ENCODE data around the gene PPIF.
A peak's percentile ranks its signal among the peaks of the same experiment; 100 is the strongest.

PPIF gene

DNA sequence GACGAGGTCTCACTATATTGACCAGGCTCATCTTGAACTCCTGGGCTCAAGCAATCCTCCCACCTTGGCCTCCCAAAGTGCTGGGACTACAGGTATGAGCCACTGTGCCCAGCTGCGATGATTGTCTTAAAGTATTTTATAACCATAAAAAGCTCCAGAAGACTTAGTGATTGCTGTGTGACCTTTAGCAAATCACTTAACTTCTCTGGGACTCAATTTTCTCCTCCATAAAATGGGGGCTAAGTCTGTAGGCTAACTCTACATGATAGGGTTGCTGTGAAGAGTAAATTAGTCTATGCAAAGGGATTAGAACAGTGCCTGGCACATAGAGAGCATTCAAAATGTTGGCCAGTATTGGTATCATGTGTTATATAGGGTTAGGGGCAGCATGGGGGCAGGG, 42.8 kb downstream of the PPIF start:
- DNase-seq: no peak

DNA sequence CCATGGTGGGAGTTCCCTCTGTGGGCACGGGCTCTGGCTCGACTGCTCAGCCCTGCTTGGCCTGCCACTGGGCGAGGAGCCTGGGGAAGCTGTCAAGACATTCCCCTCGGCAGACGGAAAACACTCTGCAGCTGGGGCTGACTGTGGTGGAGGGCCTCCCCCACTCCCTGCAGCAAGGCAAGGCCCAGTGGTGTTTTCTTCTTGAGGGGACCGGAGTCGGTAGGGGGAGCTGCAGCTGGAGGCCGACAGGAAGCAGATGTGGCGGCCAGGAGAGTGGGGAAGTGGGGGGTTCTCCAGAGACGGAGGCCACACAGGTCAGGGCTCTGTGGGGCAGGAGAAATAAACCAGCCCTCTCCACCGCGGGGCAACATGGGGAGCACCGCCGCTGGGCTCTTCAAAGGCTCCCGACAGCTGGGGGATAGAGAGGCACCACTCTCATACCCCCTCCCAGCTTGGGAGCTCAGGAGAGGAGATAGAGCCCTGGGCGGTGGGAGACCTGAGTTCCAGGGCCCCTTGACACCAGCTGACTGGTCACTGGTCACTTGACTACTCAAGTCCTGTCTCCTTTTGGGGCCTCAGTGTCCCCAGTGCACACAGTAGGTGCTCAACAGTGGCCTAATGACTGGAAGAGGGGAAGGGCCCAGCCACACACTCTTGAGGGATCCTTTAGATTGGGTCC, 43.4 kb downstream of the PPIF start:
- no peak for DNase-seq

DNA sequence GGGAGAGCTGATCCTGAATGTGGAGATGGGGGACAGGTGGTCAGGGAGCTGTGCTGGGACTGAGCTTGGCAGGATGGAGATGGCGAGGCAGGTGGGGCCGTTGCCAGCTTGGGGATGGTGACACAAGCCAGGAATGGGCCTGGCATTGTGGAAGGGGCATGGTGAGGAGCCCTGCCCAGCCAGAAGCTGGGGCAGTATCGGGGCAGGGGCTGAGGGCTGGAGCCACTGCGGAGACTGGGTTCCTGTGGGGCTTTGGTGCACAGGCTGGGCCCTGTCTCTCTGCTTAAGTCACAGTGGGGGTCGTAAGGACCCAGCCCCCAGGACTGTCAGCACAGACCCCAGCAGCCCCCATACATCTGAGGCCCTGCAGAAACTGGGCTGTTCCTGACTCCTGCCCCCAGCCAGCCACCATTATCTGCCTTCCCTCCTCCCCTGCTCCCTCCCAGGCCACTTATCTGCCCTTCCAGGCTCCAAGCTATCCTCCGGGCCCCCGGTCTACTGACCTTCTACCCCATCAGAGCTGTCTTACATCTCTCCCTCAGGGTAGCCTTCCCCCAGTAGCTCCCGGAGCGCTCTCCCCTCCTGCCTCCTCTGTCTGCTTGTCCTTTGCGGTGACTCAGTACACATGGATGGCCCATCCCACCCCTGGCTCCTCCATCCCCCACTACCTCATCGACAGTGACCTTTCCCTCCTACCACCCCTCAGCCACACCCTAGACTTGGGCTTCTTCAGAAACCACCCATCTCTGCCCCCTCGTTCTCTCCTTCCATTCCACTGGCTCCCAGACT, 44.2 kb downstream of the PPIF start:
- DNase-seq: no peak

DNA sequence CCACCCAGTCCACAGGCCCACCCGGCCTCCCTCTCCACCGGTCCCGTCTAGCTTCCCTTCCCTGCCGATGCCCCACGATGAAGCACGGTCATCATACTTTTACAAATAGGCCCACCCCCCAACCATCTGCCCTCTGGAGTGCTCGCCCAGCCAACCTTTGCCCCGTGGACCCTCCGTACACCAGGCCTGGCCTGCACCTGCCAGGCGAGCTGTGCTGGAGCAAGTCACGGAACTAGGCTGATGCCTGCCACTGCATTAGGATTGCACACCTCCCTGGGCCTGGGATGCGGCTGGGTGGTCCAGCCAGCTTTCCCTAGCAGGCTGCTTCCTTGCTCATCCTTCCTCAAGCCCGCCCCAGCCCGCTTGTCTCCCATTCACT, 44.7 kb downstream of the PPIF start:
- no peak for DNase-seq

DNA sequence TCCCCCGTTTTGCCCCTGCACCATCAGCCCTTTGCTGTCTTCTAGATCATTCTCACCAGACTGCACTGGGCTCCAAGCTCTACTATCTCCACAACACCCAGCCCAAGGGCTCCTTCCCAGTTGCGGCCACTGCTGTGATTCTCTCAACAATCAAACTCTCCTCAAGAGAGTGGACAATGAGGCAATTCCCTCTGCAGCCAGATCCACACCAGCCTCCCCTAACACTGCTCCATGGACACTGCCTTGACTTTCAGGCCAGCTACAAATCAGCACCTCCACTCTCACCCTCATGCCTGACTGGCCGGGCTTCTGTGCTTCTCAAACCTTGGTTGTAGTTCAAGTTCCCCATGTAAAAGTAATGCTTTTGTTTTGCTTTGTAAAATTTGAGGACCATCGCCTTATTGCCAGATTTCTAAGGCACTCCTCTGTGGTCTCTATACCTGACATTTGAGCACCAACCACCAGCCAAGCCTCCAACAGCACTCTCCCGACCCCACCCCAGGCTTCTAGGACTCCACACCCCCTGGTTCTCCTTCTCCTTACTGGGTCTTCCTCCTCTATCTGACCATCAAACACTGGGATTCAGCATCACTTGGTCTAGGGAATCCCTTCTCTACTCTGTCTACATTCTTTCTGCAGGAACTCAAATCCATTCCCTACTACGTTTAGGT, 45.4 kb downstream of the PPIF start:
- no peak for DNase-seq

DNA sequence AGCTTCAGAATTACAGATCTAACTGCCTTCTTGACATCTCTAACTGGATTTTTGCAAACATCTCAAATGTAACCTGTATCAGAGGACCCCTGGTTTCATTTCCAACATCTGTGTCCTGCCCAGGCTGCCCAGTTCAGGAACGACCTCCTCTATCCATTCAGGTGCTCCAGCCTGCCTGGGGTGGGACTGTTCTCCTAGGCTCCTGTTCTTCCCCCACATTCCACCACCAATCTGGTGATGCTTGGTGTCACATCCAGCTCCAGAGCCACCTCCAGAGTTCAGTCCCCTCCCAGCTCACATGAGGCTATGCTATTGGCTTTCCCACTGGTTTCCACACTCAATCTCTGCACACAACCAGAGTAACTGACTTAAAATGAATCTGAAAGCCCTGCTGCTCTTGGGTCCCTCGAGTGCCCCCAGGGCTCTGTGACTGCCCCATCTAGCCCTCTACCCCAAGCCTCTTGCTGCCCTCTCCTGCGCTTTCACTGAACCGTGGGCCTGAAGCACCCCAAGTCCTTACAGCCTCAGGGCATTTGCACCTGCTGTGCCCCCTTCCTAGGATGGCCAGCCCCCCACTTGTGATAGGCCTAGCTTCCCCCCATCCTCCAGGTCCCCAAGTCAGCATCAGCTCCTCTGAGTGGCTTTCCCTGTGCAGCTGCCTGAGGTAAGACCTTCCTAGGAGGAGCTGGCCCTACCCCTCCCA, 46.1 kb downstream of the PPIF start:
- DNase-seq: no peak

DNA sequence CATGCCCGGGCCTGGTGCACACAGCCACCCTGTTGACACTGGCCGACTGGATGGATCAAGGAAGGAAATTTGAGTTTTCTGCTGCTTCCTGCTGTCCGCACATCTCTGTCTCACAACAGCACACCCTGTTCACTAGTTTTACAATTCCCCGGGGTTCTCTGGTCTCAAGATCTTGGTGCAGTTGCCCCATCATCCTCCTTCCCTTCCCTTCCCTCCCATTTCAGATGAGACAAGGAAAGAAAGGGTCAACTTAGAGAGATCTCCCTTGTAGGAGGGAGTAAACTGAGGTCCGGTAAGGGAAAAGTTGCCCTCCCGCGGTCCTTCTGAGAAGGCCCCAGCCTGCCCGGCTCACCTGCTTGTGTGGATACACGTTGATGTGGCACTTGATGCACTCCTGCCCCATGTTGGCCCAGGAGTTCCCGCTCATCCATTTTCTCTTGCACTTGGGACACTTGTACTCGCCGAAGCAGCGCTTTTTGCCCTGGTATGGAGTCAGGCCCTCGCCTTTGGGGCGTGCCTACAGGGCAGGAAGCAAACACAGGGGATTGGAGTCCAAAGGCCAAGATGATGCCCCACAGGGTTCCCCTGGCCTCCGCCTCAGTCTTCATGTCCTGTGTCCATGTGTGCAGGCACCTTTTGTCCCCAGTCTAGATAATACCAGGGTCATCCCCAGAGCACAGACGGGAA, 46.8 kb downstream of the PPIF start:
- no peak for DNase-seq

DNA sequence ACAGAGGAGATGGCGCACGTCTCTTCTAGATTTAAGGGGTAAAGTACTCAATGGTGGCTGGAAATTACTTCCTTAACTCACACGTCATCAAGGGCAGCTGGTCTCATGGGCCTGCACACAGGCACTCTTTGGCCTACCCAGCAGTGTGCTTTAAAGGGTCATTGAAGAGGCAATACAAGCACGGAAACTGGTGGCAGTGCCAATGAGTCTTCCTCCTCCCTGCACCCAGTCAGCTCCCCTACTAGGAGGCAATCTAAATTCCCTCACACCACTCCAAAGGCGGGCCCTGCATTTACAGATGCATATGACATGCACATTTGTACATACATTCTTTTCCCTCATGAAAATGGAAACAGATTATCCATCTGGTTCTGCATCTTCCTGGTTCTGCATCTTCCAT, 47.4 kb downstream of the PPIF start:
- no peak for DNase-seq

DNA sequence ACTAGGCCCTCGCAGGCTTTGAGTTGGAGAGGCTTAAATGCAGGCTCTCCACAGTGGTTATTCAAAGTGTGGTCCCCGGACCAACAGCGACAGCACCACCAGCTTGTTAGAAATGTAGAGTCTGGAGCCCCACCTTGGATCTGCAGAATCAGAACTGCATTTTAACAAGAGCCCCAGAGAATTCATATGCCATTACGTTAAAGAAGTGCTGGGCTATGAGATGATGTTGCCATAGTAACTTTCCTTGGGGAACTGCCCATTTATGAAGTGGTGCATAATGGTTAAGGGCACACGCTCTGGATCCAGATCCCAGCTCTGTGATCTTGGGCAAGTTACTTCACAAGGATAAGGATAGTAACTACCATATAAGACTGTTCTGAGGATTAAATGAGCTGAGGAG, 49.3 kb downstream of the PPIF start:
- DNase-seq: no peak

DNA sequence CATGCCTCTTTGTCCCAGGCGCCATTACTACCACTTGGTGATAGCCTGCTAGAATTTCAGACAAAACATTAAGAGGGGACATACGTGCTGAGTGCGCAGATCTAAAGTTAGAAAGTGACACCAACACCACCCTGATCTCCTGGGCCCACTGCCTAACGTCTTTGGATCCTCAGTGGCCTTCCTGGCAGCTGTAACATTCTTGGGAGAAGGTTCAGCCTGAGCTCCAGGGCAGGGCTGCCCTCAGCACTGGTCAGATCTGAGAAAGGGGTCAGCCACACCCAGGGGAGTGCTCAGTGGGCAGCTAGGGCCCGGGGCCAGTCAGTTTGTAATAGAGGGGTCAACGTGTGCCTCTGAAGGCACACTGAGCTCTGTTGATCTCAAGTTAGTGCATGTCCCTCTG, 49.8 kb downstream of the PPIF start:
- no peak for DNase-seq

DNA sequence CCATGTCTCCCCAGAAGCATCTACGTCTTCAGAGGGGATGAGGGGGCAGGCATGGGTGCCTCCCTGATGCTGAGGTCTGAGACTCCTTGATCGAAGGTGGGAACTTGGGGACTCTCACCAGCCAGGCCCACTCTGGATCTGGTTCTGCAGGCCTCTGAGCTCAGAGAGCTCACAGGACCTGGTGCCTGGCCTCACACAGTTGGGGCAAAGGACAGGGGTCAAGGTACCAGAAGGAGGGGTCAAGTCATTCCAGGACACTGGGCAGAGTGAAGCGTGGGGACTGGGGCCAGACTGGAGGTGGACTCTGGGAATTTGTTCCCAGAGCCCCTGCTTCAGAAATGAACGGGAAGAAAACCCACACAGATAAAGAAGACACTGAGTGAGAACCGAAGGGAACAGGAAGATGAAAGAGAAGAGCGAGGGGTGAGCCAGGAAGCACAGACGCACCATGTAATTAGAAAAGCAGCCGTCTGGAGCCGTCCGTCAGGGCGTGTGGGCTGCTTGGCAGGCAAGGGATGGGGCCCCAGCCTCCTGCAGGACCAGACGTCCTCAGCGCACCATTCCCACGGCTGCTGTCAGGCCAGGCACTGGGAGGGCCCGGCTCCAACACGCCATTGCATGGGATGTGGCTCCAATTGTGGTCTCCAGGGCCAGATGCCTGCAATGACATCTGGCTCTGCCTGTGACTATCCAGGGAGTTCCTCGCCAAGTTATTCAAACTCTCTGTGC, 50.5 kb downstream of the PPIF start:
- no peak for DNase-seq

DNA sequence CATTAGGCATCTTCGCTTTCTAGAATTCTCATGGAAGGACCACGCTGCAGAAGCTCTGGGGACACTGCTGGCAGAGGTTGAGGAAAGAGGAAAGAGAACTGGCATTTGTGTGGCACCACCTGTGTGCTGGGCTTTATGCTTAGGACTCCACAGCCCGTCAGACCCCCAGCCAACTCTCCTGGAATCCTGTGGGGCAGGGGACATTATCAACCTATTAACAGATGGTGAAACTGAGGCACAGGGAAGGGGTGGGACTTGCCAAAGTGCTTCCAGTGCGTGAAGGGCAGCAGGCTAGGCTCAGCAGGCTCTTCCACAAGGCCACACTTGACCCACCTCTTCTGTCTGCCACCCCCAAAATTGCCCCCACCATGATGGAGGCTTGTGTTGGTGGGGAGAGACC, 51.4 kb downstream of the PPIF start:
- no peak for DNase-seq

DNA sequence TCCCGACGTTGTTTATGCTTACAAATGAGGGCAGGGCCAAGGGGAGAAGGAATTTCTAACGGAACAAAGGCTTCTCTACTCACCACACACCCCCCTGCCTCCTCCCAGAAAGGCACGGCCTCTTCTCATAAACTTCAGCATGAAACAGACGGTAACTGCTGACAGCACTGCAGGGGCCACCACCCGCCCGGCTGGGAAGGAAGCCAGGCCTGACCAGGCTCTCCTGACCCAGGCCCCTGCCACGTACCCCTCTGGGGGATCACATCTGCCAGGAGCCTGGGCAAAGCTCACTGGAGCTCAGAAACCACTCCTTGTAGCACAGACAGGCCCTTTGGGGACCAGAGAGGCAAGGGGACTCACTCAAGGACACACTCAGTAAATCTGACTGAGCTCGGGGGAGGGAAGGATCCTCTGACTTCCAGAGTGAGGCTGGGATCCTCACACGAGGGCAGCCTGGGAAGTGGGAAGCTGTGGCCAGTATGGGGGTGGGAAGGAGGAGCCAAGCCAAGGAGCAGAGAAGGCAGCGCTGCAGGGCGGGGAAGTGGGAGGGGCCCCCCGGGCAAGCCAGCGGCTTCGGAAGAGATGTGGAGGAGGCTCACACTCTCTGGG, 52.1 kb downstream of the PPIF start:
- no peak for DNase-seq

DNA sequence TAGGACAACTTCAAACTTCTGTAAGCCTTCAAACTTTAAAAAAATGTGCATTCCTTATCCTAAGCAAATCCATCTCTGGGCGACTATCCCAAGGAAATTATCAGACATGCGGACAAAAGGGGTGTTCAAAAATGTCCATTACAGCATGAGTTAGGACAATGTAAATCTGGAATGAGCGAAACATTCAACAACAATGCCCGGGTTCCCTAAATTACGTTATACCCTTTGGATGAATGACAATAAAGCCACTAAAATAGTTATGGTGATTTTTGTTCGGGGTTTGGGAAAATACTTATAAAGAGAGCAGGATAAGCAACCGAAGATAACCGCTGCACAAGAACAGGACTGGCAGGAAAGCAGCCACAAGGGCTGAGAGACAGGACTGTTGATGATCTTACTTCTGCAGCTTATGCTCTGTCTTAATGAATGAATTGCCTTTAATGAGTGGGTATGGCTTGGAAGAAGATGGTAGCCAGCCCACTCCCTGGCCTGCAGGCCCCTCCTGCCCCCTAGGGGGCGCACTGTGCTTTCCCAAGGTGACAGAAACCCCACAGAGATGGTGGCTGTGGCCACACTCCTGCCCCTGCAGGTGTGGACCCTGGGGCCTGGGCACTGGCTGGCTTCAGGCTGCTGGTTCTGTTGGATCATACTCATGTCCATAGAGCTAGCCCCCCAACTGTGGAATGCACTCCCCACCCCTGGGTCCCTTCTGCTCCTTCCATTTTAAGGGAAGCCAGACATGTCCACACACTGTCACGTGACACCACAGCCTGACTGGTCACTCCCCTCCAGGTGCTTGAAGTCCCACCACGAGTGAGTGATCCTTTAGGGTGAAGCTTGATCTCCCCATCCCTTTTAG, 53.1 kb downstream of the PPIF start:
- DNase-seq: peak; percentile 57

DNA sequence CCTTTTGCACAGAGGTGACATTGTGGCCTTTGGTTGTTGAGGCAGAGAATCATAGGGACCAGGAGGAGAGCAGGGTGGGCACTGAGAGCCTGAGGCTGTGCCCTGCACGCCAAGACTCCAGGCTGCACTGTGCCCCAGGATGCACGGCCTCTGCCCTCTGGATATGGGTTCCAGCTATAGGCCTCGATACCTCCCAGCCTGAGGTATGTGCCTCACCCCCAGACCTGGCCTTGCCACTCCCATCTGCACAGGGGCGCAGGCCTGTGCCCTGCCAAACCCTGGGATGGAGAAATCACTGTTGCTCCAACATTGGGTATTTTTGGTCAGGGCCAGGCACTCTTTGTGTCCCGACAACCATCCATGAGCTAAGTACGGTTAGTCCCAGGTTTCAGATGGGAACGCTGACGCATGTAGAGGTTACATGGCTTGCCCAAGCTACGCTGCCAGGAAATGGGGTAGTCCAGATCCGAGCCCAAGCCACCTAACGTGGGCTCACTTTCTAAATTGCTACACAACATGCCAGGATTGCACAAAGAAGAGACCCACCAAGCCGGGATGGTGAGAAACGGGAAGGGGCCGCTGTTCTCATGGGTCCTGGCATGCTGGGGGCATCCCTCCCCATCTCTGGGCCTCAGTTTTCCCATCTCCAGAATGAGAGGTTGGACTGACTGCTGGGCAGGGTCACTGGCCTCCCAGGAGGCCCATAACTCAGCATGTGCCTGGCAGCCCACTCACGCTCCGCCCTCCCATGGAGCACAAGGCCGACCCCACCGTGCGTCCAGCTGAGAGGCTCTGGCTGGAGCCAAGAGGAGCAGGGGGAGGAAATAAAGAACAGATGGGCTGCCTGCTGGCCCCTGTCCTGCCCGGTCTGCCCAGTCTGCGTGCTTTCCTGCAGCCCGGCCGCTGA, 54.0 kb downstream of the PPIF start:
- no peak for DNase-seq

DNA sequence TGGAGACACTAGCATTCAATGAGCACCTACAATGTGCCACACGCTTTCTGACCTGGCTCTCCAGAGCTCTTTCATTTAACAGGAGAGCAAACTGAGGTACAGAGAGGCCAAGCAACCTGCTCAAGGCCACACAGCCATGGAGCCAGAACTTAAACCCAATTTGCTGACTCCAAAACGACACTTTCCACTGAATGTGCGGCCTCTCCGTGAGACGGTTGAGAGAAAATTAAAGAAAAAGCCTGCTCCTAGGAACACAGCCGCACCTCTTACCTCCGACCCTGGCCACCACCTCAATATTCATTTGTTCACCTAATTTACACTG, 55.3 kb downstream of the PPIF start:
- DNase-seq: no peak

DNA sequence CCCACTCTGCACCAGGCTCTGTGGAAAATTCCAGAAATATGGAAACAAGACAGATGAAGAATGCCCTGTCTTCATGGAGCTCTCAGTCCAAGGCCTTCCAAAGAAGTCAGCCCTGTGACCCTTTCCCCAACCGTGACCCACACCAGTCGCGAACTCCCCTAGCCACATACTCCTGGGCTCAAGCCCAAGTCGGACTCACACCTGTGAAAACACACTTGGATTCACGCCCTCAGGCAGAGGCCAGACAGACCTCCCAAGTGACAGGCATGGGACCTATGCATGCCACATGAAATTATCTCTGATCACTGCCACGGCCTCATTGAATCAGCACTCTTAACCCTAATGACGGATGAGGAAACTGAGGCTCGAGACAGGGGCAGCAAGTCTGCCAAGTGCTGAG, 55.7 kb downstream of the PPIF start:
- no peak for DNase-seq

DNA sequence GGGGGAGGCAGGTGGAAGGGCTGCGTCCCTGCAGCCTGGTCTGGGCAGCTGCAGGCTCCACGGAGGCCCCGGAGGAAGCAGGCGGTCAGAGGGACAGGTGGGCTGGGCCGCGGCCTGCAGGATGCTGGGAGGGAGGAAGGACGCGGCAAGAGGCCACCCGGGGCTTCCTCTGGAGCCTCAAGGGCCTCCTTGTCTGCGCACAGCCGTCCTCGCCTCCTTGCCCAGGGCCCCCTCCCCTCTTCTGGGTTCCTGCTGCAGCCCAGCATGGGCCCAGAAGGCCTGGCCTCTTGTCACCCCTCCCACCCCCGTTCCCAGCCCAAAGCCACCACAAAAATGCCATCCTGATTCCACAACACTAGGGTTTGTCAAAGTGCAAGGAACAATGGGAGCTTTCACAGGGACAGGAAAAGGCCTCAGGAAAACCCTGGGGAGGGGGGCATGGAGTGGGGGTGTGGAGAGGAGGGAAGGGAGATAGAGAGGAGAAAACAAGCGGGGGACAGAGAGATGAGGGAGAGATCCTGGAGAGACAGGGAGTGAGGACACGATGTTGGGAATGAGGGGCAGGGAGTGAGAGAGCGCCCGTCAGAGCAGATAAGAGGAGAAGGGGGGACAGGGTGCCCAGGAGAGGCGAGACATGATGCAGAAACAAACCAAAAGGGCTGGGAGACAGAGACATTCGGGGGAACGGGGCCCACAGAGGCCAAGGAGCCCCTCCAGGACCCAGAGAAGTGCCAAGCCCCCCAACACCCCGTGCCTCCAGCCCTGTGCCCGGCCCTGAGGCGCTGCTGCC, 56.4 kb downstream of the PPIF start:
- DNase-seq: no peak

DNA sequence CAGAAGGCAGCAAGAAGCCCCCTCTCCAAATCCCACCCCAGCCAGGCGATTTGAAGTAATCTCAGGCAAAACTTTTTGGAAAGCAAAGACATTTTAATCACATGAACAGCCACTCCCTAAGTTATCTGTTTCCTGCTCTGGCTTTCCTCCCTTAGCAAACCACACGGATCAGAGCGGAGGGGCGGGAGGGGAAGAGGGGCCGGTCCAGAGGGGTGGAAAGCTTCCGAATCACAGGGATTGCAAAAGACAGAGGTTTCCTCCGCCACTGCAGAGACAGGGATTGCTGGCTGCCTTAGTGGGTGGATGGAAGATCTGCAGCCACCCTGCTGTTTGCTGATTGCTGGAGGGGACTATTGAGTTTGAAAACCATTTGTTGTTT, 57.0 kb downstream of the PPIF start:
- DNase-seq: no peak

Measured in CD4-positive, alpha-beta T cell treated with Interleukin-6 for 4 hours (primary cell).